Lung (tissue), 12 donors: Measurements from ENCODE around the gene C18orf32. TPM values are rescaled to one million over a fixed set of nuclear protein-coding genes. Genes with fewer than 3 reads are reported as not detected.
"Not testable (repeated sequence)": the region's sequence is repeated elsewhere in the genome, so short reads cannot be mapped to it uniquely, and the experiment has no call there.

ENCODE experiments used
- ATAC-seq: fragments of 200-7000 bp; cut with Tn5 transposase; one replicate; pipeline ENCODE4 v1.9.1; 2020; ENCODE audit warnings: moderate number of reproducible peaks; ENCODE audit not compliant: insufficient read depth, low FRiP score
- DNase-seq, 3 donors: peaks; one replicate each; pipeline ENCODE4 v3.0.0-alpha.2; 2013 to 2017
- H3K27ac ChIP-seq, 2 donors: one replicate each; pipeline ENCODE4 v1.5.1; 2013; ENCODE audit warnings: mild to moderate bottlenecking in 2 of 2, moderate library complexity in 2 of 2, control low read depth in 1 of 2, inconsistent platforms in 1 of 2, low read depth in 1 of 2, low read length in 1 of 2
- H3K27me3 ChIP-seq, 3 donors: one replicate each; pipeline ENCODE4 v1.5.1; 2013; ENCODE audit warnings: low read length in 2 of 3; ENCODE audit not compliant: control insufficient read depth in 3 of 3, insufficient read depth in 3 of 3
- H3K36me3 ChIP-seq, 4 donors: one replicate each; pipeline ENCODE4 v1.5.1; 2013; ENCODE audit warnings: low read length in 4 of 4, mild to moderate bottlenecking in 1 of 4, moderate library complexity in 1 of 4; ENCODE audit not compliant: control insufficient read depth in 4 of 4, insufficient read depth in 4 of 4
- H3K4me1 ChIP-seq, 5 donors: one replicate each; pipeline ENCODE4 v1.5.1; 2013; ENCODE audit warnings: low read length in 5 of 5, mild to moderate bottlenecking in 2 of 5, moderate library complexity in 1 of 5; ENCODE audit not compliant: control insufficient read depth in 5 of 5, insufficient read depth in 5 of 5
- H3K4me3 ChIP-seq: one replicate; pipeline ENCODE4 v1.5.1; 2013; ENCODE audit warnings: mild to moderate bottlenecking, control low read depth, moderate library complexity
- H3K9ac ChIP-seq, 2 donors: one replicate each; pipeline ENCODE4 v1.5.1; 2013; ENCODE audit warnings: low read length in 2 of 2, control low read depth in 1 of 2; ENCODE audit not compliant: insufficient read depth in 1 of 2
- H3K9me3 ChIP-seq, 4 donors: one replicate each; pipeline ENCODE4 v1.5.1; 2013; ENCODE audit warnings: low read length in 3 of 4, mild to moderate bottlenecking in 1 of 4, moderate library complexity in 1 of 4; ENCODE audit not compliant: control insufficient read depth in 4 of 4, insufficient read depth in 3 of 4
- WGBS, 2 donors: extraction: QIAGEN DNeasy Blood & Tissue Kit; methylation state at CpG; one replicate each; pipeline ENCODE4 v1.1.7; 2013; 5-methylcytosine and 5-hydroxymethylcytosine counted together
- polyA plus RNA-seq, 2 donors: library from polyadenylated mRNA; stranded (reverse); fragments of 200-250 nt; gene quantifications; one replicate each; pipeline ENCODE4 v1.2.1, GENCODE V29; 2013
- total RNA-seq, 2 donors: library from RNA; depleted of rRNA in 1 of 2; stranded (reverse); fragments of >200 nt in 1 of 2; gene quantifications; one replicate each; pipeline ENCODE4 v1.2.1, GENCODE V29; 2014 to 2021
- TF ChIP-seq, protein P1 (sequence below): IDR thresholded peaks from 2 replicates; pipeline ENCODE4 v1.5.1; 2012; ENCODE audit warnings: mild to moderate bottlenecking; ENCODE audit errors: control extremely low read depth, extremely low read depth
- donor health status: control.
- donor health status: control.
- donor health status: Bipolar disorder and iron deficiency.
- donor health status: healthy.
- donor health status: DM: yes; HTN: yes; CAD: no.

Gene C18orf32
- total and polyA plus RNA-seq, 4 donors, result 50.9 to 81.7 (median 67.7) TPM

DNA sequence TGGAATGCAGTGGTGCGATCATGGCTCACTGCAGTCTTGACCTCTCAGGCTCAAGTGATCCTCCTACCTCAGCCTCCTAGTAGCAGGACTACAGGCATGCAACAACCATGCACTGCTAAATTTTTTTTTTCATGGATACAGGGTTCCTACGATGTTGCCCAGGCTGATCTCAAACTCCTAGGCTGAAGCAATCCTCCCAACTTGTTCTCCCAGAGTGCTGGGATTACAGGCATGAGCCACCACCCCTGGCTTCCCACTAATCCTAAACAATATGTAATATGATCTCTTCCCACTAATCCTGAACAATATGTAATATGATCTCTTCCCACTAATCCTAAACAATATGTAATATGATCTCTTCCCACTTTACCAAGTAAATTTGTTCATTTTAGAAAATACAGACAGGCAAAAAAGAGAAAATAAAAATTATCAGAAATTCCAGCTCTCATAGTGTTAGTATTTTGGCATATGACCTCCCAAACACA lies 33.7 kb upstream of the C18orf32 start:
- Histone ChIP-seq H3K4me3 (no peak overlapping the region), H3K27me3 (no peaks in the 10 kb centered on the region), H3K36me3 (no peaks in the 10 kb centered on the region), H3K4me1 (no peaks in the 10 kb centered on the region), H3K27ac (no peak overlapping the region), H3K9ac (no peak overlapping the region), H3K9me3 (no peaks in the 10 kb centered on the region)
- TF ChIP-seq, protein P1, sequence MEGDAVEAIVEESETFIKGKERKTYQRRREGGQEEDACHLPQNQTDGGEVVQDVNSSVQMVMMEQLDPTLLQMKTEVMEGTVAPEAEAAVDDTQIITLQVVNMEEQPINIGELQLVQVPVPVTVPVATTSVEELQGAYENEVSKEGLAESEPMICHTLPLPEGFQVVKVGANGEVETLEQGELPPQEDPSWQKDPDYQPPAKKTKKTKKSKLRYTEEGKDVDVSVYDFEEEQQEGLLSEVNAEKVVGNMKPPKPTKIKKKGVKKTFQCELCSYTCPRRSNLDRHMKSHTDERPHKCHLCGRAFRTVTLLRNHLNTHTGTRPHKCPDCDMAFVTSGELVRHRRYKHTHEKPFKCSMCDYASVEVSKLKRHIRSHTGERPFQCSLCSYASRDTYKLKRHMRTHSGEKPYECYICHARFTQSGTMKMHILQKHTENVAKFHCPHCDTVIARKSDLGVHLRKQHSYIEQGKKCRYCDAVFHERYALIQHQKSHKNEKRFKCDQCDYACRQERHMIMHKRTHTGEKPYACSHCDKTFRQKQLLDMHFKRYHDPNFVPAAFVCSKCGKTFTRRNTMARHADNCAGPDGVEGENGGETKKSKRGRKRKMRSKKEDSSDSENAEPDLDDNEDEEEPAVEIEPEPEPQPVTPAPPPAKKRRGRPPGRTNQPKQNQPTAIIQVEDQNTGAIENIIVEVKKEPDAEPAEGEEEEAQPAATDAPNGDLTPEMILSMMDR, result no peak
- WGBS, 2 donors, result 85 to 95% methylated on average over 2 of the region's 2 CpGs
- DNase-seq (no peak), ATAC-seq (no peak)

DNA sequence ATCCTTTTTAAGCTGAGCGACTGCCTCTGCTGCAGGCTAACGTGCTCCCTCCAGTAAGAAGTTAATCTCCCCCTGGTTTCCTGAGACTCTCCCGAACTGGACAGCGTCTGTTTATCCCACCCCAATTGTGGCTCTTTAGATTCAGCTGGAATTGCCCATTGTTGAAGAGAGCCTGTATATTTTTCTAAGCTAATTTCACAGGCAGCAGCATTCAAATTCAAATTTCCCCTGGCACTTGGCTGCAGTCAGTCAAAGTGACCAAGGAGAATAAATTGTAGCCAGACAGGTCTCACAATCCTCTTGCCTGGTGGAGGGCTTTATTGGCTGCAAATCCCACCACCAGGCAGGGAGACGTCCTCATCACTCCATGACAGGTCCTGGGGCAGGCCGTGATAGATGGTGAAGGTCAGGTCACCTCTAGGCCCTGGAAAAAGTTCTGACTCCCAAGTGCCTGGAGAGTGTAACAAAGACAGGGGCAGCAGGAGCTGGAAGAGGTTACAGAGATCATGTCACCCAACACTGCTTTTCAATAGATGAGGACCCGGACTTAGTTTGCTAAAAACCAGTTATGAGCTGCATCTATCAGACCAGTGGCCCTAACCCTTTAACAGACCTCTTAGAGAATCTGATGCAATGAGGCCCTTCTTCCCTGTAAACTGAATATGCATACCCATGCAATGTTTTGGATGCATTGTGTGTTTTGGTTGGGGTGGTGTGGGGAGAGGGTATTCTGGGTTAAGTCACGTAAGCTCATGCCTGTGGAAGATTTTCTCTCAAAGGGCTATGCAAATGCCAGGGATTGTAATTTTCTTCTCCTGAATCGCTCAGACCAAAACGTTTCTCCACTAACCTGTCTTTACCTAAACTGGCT lies 32.3 kb upstream of the C18orf32 start:
- WGBS, 2 donors, result 82 to 87% methylated on average over 10 of the region's 10 CpGs
- Histone ChIP-seq H3K9ac (no peak overlapping the region), H3K27ac (no peak overlapping the region), H3K9me3 (no peaks in the 10 kb centered on the region), H3K4me3 (no peak overlapping the region), H3K4me1 (no peaks in the 10 kb centered on the region), H3K36me3 (no peaks in the 10 kb centered on the region), H3K27me3 (no peaks in the 10 kb centered on the region)
- TF ChIP-seq, protein P1, result no peak
- DNase-seq, result no peak
- no peak for ATAC-seq

DNA sequence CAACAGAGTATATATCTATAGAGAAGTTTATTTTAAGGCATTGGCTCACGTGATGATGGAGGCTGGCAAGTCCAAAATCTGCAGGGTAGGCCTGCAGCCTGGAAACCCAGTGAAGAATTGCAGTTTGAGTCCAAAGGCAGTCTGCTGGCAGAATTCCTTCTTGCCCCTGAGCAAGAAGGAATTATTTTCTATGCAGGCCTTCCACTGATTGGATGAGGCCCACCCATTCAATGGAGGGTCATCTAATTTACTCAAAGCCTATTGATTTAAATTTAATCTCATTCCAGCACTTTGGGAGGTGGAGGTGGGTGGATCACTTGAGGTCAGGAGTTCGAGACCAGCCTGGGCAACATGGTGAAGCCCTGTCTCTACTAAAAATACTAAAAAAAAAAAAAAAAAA lies 30.4 kb upstream of the C18orf32 start:
- no peak overlapping the region for H3K4me3 ChIP-seq
- no peaks in the 10 kb centered on the region for H3K27me3 ChIP-seq
- no peaks in the 10 kb centered on the region for H3K4me1 ChIP-seq
- no peaks in the 10 kb centered on the region for H3K36me3 ChIP-seq
- no peak overlapping the region for H3K27ac ChIP-seq
- no peak overlapping the region for H3K9ac ChIP-seq
- ATAC-seq, result no peak
- no peak for DNase-seq
- no peaks in the 10 kb centered on the region for H3K9me3 ChIP-seq
- 89 to 90% methylated on average over 2 of the region's 2 CpGs for WGBS, 2 donors
- TF ChIP-seq, protein P1, result no peak

DNA sequence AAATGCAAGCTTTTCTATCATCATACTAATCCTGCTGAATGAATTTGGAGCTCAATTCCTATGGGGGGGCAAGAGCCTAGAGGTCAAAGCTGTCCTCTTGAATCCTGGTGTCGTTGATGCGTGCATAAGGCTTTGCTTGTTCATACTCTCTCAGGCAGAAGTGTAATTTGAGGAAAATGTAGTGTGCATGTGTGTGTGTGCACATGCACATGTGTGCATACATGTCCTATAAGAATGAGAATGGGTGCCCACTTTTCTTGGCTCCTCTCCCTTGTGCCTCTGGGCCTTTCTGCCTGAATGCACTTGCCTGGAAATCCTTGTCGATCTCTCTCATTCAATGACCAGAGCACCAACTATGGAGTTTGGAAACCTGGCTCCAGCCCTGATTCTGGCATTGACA lies 28.5 kb upstream of the C18orf32 start:
- no peaks in the 10 kb centered on the region for H3K27me3 ChIP-seq
- ATAC-seq (no peak), DNase-seq (no peak)
- H3K4me1 ChIP-seq, result no peaks in the 10 kb centered on the region
- H3K4me3 ChIP-seq, result no peak overlapping the region
- TF ChIP-seq, protein P1, result no peak
- H3K36me3 ChIP-seq, result no peaks in the 10 kb centered on the region
- H3K27ac ChIP-seq, result no peak overlapping the region
- no peaks in the 10 kb centered on the region for H3K9me3 ChIP-seq
- H3K9ac ChIP-seq, result no peak overlapping the region
- WGBS, 2 donors, result 87 to 91% methylated on average over 3 of the region's 3 CpGs

DNA sequence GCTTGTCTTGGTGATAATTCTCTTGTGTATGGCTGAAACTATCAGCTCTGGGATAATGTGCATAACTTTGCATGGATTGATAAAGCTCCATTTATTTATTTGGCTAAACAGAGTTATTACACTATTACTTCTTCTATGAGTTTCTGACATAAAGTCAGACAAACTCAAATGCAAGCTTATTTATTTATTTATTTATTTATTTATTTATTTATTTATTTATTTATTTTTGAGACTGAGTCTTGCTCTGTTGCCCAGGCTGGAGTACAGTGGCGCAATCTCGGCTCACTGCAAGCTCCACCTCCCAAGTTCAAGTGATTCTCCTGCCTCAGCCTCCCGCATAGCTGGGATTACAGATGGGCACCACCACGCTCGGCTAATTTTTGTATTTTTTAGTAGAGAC lies 28.0 kb upstream of the C18orf32 start:
- H3K9ac ChIP-seq, H3K36me3 ChIP-seq: not testable (repeated sequence)

More for the DNA sequence above, 28.0 kb upstream of the C18orf32 start:
- DNase-seq, H3K4me1 ChIP-seq, H3K9me3 ChIP-seq, H3K27me3 ChIP-seq, ATAC-seq, H3K27ac ChIP-seq, H3K4me3 ChIP-seq: not testable (repeated sequence)
- 80 to 100% methylated on average over 5 of the region's 5 CpGs for WGBS, 2 donors
